Neural progenitor cell (in vitro differentiated cells): ENCODE results near the gene SH2D4B.

Experiments used
- CTCF ChIP-seq: fragments of 200-600 bp; sonication (generic); IDR thresholded peaks from 2 replicates; pipeline ENCODE4 v1.5.1; 2017; ENCODE audit warnings: antibody characterized with exemption, mild to moderate bottlenecking
- EZH2 ChIP-seq: fragments of 200-600 bp; sonication (generic); IDR thresholded peaks from 2 replicates; pipeline ENCODE4 v1.6.1; 2017; ENCODE audit warnings: antibody characterized with exemption, mild to moderate bottlenecking, moderate library complexity

- TF ChIP-seq EZH2 (no peak), CTCF (no peak)
Measured at GRCh38 chr10:80488539-80489066, 49.1 kb upstream of the SH2D4B start.
